Measurements from ENCODE around the gene COX5A. TPM values are rescaled to one million over a fixed set of nuclear protein-coding genes. Genes with fewer than 3 reads are reported as not detected.

COX5A gene
- total RNA-seq, 1 donor from 2014 or later: 191 TPM

- no peak for TF ChIP-seq CTCF (IDR thresholded peaks at IDR 0.05; ENCODE audit: unreplicated experiment)
- Mint-ChIP-seq H3K27ac (no peak overlapping the region), H3K27me3 (peaks cover 22% of the 10 kb centered on the region)
Observed at GRCh38 chr15:74977599-74977998, 39.7 kb upstream of the COX5A start.

GRCh38 chr15:74976159-74976558, 38.3 kb upstream of the COX5A start:
- Mint-ChIP-seq H3K27me3 (peaks cover 20% of the 10 kb centered on the region), H3K36me3 (ENCODE audit: insufficient read depth) (no peaks in the 10 kb centered on the region), H3K4me3 (ENCODE audit: low read depth) (no peak overlapping the region), H3K27ac (no peak overlapping the region), H3K9me3 (ENCODE audit: low read depth) (no peaks in the 10 kb centered on the region), H3K4me1 (ENCODE audit: low read depth) (no peaks in the 10 kb centered on the region)
- no peak for TF ChIP-seq CTCF (IDR thresholded peaks at IDR 0.05; ENCODE audit: unreplicated experiment)
- no peak for DNase-seq (ENCODE audit: low spot score, unreplicated experiment)

More at GRCh38 chr15:74977599-74977998, 39.7 kb upstream of the COX5A start:
- DNase-seq (ENCODE audit: low spot score, unreplicated experiment): no peak
- Mint-ChIP-seq H3K4me3 (ENCODE audit: low read depth) (no peak overlapping the region), H3K36me3 (ENCODE audit: insufficient read depth) (no peaks in the 10 kb centered on the region), H3K9me3 (ENCODE audit: low read depth) (no peaks in the 10 kb centered on the region), H3K4me1 (ENCODE audit: low read depth) (no peaks in the 10 kb centered on the region)

- no peak overlapping the region for H3K27ac Mint-ChIP-seq
- H3K36me3 Mint-ChIP-seq (ENCODE audit: insufficient read depth): no peaks in the 10 kb centered on the region
- H3K27me3 Mint-ChIP-seq: peaks cover 18% of the 10 kb centered on the region
- no peaks in the 10 kb centered on the region for H3K9me3 Mint-ChIP-seq (ENCODE audit: low read depth)
- no peak overlapping the region for H3K4me3 Mint-ChIP-seq (ENCODE audit: low read depth)
- DNase-seq (ENCODE audit: low spot score, unreplicated experiment): no peak
- no peak for TF ChIP-seq CTCF (IDR thresholded peaks at IDR 0.05; ENCODE audit: unreplicated experiment)
- no peaks in the 10 kb centered on the region for H3K4me1 Mint-ChIP-seq (ENCODE audit: low read depth)
Observed at GRCh38 chr15:74967670-74968069, 29.8 kb upstream of the COX5A start.

GRCh38 chr15:74964794-74965193, 26.9 kb upstream of the COX5A start:
- TF ChIP-seq CTCF (IDR thresholded peaks at IDR 0.05; ENCODE audit: unreplicated experiment): no peak
- no peak overlapping the region for H3K27ac Mint-ChIP-seq
- H3K4me1 Mint-ChIP-seq (ENCODE audit: low read depth): no peaks in the 10 kb centered on the region
- peaks cover 46% of the 10 kb centered on the region for H3K27me3 Mint-ChIP-seq
- no peak overlapping the region for H3K4me3 Mint-ChIP-seq (ENCODE audit: low read depth)
- no peaks in the 10 kb centered on the region for H3K9me3 Mint-ChIP-seq (ENCODE audit: low read depth)
- no peaks in the 10 kb centered on the region for H3K36me3 Mint-ChIP-seq (ENCODE audit: insufficient read depth)
- DNase-seq (ENCODE audit: low spot score, unreplicated experiment): no peak

- H3K27ac Mint-ChIP-seq: no peak overlapping the region
- H3K27me3 Mint-ChIP-seq: peaks cover 61% of the 10 kb centered on the region
- H3K36me3 Mint-ChIP-seq (ENCODE audit: insufficient read depth): no peaks in the 10 kb centered on the region
- TF ChIP-seq CTCF (IDR thresholded peaks at IDR 0.05; ENCODE audit: unreplicated experiment): no peak
- peaks cover 5% of the 10 kb centered on the region for H3K4me1 Mint-ChIP-seq (ENCODE audit: low read depth)
- no peaks in the 10 kb centered on the region for H3K9me3 Mint-ChIP-seq (ENCODE audit: low read depth)
- DNase-seq (ENCODE audit: low spot score, unreplicated experiment): no peak
- H3K4me3 Mint-ChIP-seq (ENCODE audit: low read depth): no peak overlapping the region
Observed at GRCh38 chr15:74963213-74963612, 25.3 kb upstream of the COX5A start.
